Mucosa of descending colon (tissue), 3 donors: ENCODE measurements around the gene TCF12. TPM values are rescaled to one million over a fixed set of nuclear protein-coding genes. Genes with fewer than 3 reads are reported as not detected.

Experiments
- ATAC-seq: fragments of 200-7000 bp; cut with Tn5 transposase; one replicate; pipeline ENCODE4 v1.9.1; 2020; ENCODE audit warnings: mild to moderate bottlenecking, moderate library complexity
- DNase-seq, 3 donors: peaks; one replicate each; pipeline ENCODE4 v3.0.0-alpha.2; 2020
- H3K36me3 ChIP-seq: fragments of 200-600 bp; one replicate; pipeline ENCODE4 v1.8.0; 2021; ENCODE audit warnings: low read depth, mild to moderate bottlenecking
- H3K4me1 ChIP-seq: fragments of 200-600 bp; one replicate; pipeline ENCODE4 v1.8.0; 2021; ENCODE audit warnings: low read depth, mild to moderate bottlenecking
- H3K4me3 ChIP-seq: fragments of 200-600 bp; one replicate; pipeline ENCODE4 v1.8.0; 2021; ENCODE audit warnings: mild to moderate bottlenecking
- H3K9me3 ChIP-seq: fragments of 200-600 bp; one replicate; pipeline ENCODE4 v1.8.0; 2021; ENCODE audit warnings: mild to moderate bottlenecking
- CTCF ChIP-seq: fragments of 200-600 bp; IDR thresholded peaks from one replicate; pipeline ENCODE4 v1.8.0; 2022; ENCODE audit warnings: antibody characterized with exemption, mild to moderate bottlenecking
- intact Hi-C, 2 donors: fragments of 100-400 bp; cut with DNase I in 1 of 2; cut with micrococcal nuclease in 1 of 2; formaldehyde crosslinking; loops; one replicate each; pipeline versions ENCODE4 v1.11.0 to v1.11.1; 2022; cut with DNase I, micrococcal nuclease
- total RNA-seq, 3 donors: library from RNA; stranded (reverse); fragmentation: NEBNext Ultra II Directional in 2 of 3; extraction: Animal tissue kit (Norgen Biotek cat#: 25700) in 2 of 3; gene quantifications; one replicate each; pipeline versions ENCODE4 v1.2.1 to v1.2.4, GENCODE V29; 2021 to 2023
- donor health status: DM: no; HTN: no; CAD: no; lungs with moderate emphysema.
- donor health status: DM: no; HTN: no; CAD: no.
- donor health status: DM: no; HTN: yes; CAD: no.

TCF12 gene
- total RNA-seq, 3 donors from 2014 or later, result 74.1 to 118 (median 106) TPM

GRCh38 chr15:57033715-57034439, 115.4 kb downstream of the TCF12 start:
- TF ChIP-seq CTCF, result no peak
- Histone ChIP-seq H3K36me3 (no peaks in the 10 kb centered on the region), H3K4me1 (peaks cover 8% of the 10 kb centered on the region), H3K9me3 (no peaks in the 10 kb centered on the region), H3K4me3 (no peak overlapping the region)
- ATAC-seq (no peak), DNase-seq (no peak)
- intact Hi-C loops, result no loop called here

- TF ChIP-seq CTCF, result no peak
Observed at GRCh38 chr15:57034613-57035012, 116.2 kb downstream of the TCF12 start.

GRCh38 chr15:57035664-57036063, 117.2 kb downstream of the TCF12 start:
- Histone ChIP-seq H3K9me3 (no peaks in the 10 kb centered on the region), H3K4me1 (peaks cover 9% of the 10 kb centered on the region), H3K36me3 (no peaks in the 10 kb centered on the region), H3K4me3 (no peak overlapping the region)
- TF ChIP-seq CTCF, result no peak
- ATAC-seq, result no peak
- intact Hi-C loops, result no loop called here
- DNase-seq, result no peak

More at GRCh38 chr15:57034613-57035012, 116.2 kb downstream of the TCF12 start:
- no peaks in the 10 kb centered on the region for H3K36me3 ChIP-seq
- H3K9me3 ChIP-seq, result no peaks in the 10 kb centered on the region
- intact Hi-C loops, result no loop called here
- H3K4me3 ChIP-seq, result no peak overlapping the region
- ATAC-seq, result no peak
- peaks cover 8% of the 10 kb centered on the region for H3K4me1 ChIP-seq
- no peak for DNase-seq

- no peak overlapping the region for H3K4me3 ChIP-seq
- DNase-seq (no peak), ATAC-seq (no peak)
- H3K36me3 ChIP-seq, result no peaks in the 10 kb centered on the region
- intact Hi-C loops, result no loop called here
- no peak for TF ChIP-seq CTCF
- H3K9me3 ChIP-seq, result no peaks in the 10 kb centered on the region
- H3K4me1 ChIP-seq, result peaks cover 10% of the 10 kb centered on the region
Observed at GRCh38 chr15:57036352-57036751, 117.9 kb downstream of the TCF12 start.

DNA sequence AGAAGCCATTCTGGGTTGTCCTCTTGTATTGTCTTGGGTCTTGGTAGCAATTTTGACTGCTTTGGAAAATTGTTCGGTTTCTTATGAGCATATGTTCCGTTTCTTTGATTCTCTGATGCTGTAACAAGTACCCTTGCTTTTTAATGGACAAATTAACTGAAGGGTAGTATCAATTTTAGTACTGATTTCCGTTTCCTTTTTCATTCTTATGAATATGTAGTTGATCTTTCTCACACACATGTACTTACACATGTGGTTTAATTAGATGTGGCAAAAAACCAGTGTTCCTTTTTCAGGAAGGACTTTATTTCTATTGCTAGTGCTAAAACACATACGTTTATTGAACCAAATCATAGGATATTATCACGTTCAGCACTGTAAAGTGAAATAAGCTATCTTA, 119.1 kb downstream of the TCF12 start:
- Histone ChIP-seq H3K4me3 (no peak overlapping the region), H3K9me3 (no peaks in the 10 kb centered on the region), H3K4me1 (peaks cover 7% of the 10 kb centered on the region), H3K36me3 (no peaks in the 10 kb centered on the region)
- DNase-seq, result no peak
- TF ChIP-seq CTCF, result no peak
- ATAC-seq, result no peak
- intact Hi-C loops, result no loop called here
